Cardiac septum (tissue), 1 donor: Measurements from ENCODE around the gene CTNNA3. TPM values are rescaled to one million over a fixed set of nuclear protein-coding genes. Genes with fewer than 3 reads are reported as not detected.
"Not testable (repeated sequence)": the region's sequence is repeated elsewhere in the genome, so short reads cannot be mapped to it uniquely, and the experiment has no call there.

Experiments used
- DNase-seq: peaks from one replicate; pipeline ENCODE4 v3.0.0-alpha.2; 2020; ENCODE audit warnings: low spot score
- intact Hi-C: fragments of 100-400 bp; cut with DNase I; formaldehyde crosslinking; loops from one replicate; pipeline ENCODE4 v1.14.0; 2022
- total RNA-seq: library from RNA; stranded (reverse); fragmentation: NEBNext Ultra II Directional; extraction: Animal tissue kit (Norgen Biotek cat#: 25700); gene quantifications from one replicate; pipeline ENCODE4 v1.2.1, GENCODE V29; 2021
- donor health status: DM: no; HTN: no; CAD: no.

CTNNA3 gene
- total RNA-seq, 1 donor from 2014 or later: 198 TPM

DNA sequence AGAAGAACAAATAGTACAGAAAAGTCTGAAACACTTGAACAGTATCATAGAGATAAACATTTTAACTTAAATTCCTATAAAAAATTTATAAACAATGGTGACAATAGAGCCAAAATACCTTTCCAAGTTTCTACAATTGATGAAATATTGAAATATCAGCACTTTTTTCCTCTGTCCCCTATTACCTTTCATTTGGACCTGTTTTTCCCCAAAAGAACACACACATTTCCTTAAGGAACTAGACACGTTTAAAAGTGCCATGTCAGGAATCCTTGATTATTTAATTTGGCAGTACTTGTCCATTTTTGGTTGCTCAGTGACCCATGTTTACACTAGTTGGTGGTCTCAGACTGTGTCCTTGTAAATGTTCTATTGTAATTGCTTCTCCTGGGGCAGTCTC is 162.6 kb downstream of the CTNNA3 start:
- intact Hi-C loops: loop anchor here (10.0 kb wide), 1 partner anchor 241 kb away; no protein-coding TSS in a partner anchor
- no peak for DNase-seq

DNA sequence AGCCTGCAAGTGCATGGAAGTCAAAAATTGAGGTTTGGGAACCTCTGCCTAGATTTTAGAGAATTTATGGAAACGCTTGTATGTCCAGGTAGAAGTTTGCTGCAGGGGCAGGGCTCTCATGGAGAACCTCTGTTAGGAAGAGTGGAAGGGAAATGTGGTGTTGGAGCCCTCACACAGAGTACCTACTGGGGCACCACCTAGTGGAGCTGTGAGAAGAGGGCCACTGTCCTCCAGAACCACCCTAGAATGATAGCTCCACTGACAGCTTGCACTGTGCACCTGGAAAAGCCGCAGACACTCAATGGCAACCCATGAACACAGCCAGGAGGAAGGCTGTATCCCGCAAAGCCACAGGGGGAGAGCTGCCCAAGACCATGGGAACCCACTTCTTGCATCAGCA is 165.0 kb downstream of the CTNNA3 start:
- intact Hi-C loops: loop anchor here (10.0 kb wide), 1 partner anchor 244 kb away; no protein-coding TSS in a partner anchor

DNA sequence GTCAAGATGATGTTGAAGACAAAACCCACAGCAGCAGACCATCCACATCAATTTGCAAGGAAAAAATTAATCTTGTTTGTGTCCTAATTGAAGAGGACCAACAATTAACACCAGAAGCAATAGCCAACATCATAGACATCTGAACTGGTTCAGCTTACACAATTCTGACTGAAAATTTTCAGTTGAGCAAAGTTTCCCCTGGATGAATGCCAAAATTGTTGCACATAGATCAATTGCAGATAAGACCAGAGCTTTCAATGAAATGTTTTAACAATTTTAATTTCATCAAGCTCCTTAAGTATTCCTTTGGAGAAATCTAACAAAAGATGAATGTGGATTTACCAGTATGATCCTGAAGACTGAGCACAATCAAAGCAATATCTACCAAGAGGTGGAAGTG is 168.6 kb downstream of the CTNNA3 start:
- intact Hi-C loops: no loop called here
- DNase-seq: no peak

More for the DNA sequence above, 165.0 kb downstream of the CTNNA3 start:
- not testable (repeated sequence) for DNase-seq

DNA sequence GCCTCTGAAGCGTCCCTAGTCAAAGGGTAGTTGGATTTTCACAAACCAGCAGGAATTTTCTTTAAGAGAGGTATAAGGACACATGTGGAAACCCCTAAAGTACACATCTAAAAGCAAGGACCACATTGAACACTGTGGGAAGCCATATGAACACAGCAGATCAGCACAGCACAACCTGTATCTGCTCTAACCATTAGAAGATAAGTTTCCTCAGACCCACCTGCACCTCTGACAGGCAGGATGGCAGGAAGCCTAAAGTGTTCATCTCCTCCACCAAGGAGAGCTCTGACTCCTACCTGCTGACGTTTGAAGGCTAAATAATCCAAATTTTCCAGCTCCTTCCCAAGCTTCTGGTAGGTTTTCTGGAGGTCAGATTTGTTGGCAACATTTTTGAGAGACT is 174.4 kb downstream of the CTNNA3 start:
- no peak for DNase-seq
- intact Hi-C loops: no loop called here

DNA sequence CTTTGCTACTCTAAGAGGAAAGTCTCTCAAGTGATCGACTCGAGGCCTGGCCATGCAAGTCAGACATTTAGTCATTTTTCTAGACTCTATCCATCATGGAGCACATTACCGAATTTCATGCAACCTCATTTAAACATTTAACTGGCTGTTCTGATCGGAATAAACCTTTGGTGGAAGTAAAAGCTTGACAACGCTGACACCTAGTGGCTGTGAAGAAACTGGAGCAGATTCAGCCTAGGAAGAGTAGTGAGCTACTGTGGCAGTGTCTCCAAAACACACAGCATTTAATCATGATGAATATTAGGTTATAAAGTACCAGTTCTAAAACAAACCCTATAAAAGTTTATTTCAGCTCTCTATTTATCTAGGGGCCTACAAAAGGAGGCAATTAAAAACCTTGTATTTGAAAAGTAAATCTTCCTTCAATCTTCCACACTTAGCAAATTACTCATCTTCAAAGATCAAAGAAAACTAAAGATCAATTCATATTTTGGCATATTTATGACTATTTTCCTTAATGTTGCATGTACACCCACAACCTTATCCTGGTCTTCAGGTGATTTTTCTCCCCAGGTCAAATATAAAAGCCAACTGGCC is 175.0 kb downstream of the CTNNA3 start:
- intact Hi-C loops: no loop called here
- DNase-seq: no peak

DNA sequence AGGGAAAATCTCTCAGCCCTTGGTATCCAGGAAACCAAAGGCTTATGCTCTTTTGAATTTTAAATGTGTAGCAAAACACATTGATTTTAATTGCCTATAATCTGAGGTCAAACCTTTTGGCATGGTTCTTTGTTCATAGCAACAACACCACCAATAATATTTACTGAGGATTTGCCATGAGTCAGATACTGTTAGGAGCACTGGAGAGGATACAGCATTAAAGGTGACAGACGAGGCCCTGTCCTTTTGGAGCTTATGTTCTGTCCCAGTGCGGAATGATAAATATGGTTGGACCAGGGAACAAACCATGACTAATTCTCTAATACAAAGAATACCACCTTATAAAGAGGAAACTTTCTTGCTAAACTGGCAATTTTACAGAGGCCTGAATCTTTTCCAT is 176.6 kb downstream of the CTNNA3 start:
- intact Hi-C loops: no loop called here
- no peak for DNase-seq

DNA sequence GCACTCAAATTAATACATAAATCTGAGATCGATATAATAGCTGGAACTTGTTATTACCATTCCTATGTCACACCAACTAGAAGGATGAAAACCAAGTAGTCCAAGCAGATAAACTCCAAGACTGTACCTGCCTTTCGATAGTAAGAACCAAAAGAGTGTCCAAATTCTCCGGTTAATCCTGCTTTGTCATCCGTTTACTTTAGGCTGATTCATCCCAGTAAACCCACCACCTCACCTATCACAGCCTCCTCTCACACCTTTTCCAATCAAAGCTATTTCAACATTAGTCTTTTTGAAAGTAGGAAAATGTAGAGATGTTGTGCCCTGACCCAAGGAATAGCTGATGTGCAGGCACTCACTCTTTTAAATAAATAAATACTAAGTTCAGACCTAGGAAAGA is 177.2 kb downstream of the CTNNA3 start:
- intact Hi-C loops: no loop called here

DNA sequence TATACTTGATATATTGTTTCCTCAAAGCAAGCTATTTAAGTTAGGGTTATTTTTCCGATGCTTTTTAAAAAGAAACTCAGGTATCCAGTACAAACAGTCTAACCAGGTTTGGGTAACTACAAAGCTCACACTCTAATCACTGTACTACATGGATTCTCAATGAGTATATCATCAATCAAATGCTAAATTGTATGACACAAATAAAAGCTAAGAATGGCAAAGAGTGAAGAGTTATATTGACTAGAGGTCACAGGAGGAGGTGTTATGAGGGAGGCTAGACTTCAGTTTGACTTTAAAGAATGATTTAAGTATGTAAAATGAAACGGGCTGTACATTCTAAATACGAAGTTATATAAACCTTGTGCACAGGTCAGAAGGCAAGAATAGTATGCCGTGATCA is 178.0 kb downstream of the CTNNA3 start:
- intact Hi-C loops: no loop called here
- no peak for DNase-seq

More for the DNA sequence above, 177.2 kb downstream of the CTNNA3 start:
- DNase-seq: no peak

DNA sequence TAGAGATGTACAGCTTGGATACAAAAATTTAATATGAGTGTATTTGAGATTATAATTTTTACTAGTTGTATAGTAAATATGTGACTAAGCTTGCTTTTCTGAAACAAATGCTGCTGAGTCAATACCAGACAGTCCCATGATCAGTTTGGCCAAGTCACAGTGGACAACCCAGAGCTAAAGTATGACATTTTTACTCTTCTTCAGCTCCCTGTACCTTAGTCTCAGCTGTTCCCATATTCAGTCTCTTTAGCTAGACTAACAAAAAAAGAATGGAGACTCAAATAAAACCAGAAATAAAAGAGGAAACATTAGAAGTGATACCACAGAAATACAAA is 189.3 kb downstream of the CTNNA3 start:
- intact Hi-C loops: no loop called here
- no peak for DNase-seq

DNA sequence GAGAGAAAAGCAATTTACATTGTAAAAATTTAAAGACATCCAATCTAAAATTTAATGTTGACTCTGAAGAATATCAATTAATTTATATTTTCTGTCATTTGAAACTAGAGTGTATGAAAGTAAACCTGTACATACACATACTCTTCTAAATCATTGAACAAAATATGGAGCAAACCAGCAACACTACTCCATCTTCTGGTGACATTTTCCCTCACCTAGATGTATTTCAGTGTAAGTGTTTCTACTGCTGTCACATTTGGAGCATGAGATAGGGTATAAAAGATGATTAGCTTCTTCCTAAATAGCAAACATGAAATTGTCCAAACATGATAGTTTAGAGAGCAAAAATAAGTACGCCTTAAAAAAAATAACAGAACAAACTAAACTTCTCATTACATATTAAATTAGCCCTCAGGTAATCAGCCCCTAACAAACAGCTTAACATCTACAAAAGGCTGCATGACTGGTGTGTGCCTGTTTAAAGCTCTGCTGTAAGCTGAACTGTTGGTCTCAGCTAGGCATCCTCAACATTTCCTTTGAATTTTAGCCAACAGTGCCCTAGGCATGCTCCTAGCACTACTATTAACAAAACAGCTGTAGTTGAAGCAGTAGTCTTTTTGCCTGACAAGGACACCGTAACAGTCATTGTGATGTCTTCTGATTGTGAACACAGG is 189.8 kb downstream of the CTNNA3 start:
- DNase-seq: no peak
- intact Hi-C loops: no loop called here

DNA sequence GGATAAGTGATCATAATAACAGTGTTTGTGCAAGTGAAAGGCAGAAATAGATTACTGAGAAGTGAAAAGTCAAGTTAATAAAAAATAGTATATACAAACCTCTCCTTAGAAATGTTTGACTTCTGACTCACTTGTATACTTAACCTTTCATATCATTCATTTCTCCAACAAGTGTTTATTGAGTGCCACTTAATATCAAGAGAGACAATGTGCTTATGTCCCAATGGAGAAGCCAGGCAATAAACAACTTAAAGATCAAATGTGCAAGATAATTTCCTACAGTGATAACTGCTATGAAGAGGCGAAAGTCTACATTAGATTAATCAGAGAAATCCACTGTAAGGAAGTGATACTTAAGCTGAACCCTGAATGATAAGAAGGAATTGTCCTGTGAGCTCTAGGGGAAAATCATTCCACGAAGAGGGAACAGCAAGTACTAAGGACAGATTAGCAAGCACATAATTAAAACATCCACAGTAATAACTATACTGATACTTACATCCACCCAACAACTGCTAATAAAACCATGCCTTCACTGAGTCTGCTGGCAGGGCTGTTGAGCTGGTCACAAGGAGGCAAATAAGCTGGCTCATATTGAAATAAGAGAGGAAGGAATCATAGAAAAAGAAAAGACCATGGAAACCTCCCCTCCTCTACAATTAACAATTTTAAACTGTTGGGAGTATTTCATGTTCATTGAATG is 203.5 kb downstream of the CTNNA3 start:
- intact Hi-C loops: no loop called here
- no peak for DNase-seq

DNA sequence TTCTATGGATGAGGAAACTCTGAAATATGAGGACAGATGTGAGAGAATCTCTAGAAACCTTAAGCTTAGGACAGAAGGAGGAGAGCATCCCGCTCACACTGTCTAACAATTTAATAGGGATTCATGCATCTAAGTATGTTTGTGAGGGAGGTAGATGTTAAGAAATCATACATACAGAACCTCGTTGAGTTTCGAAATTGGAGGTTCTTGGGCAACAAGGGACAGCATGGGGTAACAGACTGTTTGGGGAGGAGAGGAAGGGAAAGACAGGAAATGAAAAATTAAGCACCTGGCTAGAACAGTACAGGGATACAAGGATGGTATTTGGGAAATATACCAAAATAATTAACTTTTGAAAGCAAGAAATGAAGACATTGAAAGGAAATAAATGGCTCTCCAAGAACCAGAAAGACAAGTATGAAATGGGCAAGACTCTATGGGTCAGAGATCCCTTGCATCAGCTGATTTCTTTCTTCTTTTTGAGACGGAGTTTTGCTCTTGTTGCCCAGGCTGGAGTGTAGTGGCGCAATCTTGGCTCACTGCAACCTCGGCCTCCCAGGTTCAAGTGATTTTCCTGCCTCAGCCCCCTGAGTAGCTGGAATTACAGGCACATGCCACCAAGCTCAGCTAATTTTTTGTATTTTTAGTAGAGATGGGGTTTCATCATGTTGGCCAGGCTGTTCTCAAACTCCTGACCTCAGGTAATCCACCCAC is 207.9 kb downstream of the CTNNA3 start:
- intact Hi-C loops: no loop called here
- no peak for DNase-seq

DNA sequence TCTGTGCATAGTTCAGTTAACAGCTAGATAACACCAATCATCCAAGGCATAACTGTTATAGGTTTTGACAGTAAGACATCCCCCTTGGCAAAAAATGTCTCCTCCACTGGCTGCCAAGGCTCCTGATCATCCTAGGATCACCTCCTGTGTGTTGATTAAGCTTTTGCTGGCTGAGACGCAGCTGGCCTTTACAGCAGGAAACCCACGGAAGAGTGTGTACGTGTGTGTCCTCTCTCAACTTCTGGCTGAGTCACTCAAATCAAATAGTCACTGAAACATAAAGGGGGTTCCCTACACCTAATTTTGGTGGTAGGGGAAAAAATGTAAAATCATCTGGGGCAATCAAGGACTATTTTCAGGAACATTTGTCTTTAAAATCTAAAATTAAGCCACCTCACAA is 208.8 kb downstream of the CTNNA3 start:
- no peak for DNase-seq
- intact Hi-C loops: no loop called here

DNA sequence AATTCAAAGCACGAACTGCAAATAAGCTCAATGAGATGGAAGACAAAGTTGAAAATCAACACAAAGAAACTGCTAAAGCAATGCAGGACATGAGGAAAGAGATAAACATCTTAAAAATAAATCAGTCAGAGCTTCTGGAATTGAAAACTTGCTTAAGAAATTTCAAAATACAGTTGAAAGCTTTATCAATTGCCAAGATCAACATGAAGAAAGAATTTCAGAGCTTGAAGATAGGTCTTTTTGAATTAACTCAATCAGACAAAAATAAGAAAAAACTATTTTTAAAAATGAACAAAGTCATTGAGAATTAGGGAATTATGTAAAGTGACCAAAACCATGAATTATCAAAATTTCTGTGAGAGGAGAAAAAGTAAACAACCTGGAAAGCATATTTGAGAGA is 218.1 kb downstream of the CTNNA3 start:
- no peak for DNase-seq
- intact Hi-C loops: no loop called here

DNA sequence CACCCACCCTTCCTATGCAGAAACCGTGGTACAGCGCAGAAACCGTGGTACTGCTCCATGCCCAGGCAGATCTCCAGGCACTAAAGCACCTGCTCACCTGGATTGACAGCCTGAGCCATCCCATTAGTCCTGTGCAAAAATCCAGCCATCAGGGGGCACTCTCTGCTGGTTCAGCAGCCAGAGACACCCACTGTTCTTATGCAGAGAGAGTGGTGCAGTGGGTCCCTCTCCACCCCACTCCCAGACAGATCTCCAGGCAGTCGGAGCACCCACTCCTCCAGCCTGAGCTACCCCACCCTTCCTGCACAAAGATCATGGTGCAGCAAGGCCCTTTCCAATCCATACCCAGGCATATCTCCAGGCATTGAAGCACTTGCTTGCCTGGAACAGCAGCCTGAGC is 219.8 kb downstream of the CTNNA3 start:
- intact Hi-C loops: no loop called here
- no peak for DNase-seq

DNA sequence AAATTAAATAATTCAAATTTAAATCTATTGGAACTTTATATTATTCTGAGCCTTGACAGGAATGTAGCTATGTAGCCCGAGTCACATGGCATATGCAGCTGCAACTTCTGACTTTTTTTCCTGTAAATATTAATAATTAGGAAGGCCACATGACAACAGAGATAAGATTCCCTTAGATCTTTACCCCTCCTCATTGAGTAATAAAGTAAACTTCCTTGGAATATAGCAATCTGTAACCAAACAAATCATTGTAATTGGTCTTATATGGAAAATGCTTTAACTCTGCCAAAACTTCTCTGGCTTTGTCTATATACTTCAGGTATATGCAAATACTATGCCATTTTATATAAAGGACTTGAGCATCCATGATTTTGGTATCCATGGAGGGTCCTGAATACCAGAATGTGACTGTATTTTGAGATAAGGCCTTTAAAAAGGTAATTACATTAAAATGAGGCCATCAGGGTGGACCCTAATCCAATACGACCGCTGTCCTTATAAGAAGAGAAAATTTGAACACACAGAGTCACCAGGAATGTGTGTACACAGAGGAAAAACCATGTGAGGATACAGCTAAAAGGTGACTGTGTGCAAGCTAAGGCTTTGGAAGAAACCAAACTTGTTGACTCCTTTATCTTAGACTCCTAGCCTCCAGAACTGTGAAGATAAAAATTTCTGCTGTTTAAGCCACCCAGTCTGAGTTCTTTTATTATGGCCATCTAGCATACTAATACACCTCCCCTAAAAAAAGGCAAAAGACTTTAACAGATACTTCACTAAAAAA is 222.0 kb downstream of the CTNNA3 start:
- no peak for DNase-seq
- intact Hi-C loops: no loop called here

DNA sequence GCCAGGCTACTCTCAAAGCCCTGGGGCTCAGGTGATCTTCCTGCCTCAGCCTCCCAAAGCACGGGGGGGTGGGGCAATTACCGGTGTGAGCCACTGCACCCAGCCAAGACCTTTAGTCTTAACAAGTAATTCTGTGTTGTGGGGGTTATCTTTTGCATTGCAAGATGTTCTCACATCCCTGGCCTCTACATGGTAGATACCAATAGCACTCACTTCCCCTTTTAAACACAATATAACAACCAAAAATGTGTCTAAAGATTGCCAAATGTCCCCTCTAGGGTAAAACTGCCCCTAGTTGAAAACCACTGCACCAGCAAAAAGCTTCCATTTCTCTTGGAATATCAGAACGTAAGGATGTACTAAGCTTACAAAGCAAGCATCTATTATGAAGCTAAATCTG is 225.0 kb downstream of the CTNNA3 start:
- DNase-seq: no peak
- intact Hi-C loops: no loop called here

DNA sequence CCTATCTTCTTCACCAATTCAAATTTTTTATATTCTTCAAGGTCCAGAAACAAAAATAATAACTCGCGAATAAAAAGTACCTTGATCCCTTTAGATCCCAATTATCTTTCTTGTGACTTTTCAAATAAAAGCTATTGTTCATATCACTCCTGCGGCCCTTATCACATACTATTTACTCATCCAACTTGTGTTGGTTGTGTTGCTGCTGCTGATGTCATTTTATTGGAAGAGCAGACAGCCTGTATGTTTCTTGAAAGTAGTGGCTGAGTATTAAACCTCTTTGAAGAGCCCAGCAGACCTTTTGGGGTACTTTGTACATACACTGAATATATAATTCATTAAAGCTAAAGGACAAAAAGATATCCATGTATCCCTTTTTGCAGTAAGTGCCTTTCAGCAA is 231.7 kb downstream of the CTNNA3 start:
- no peak for DNase-seq
- intact Hi-C loops: no loop called here

DNA sequence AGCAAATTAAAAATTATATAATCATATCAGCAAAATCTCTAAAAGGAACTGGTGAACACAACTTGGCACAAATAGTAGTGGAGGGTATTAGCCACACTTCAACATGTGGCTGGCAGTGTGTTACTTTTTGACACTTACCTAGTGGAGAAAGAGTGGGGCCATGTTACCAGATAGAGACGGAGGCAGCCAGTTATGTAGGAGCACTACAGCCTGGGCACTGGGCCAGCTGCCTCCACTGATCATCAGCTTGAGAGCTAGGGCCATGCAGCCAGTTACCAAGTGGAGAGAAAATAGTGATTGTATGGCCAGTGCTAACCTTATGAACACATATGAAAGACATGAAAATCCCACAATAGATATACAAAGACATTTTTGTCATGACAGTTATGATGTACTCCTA is 243.1 kb downstream of the CTNNA3 start:
- DNase-seq: no peak

More for the DNA sequence above, 243.1 kb downstream of the CTNNA3 start:
- intact Hi-C loops: no loop called here
